GM21447 (cell line): Measurements from ENCODE around the gene GRK2.

Experiments
- ATAC-seq: cut with Tn5 transposase; IDR thresholded peaks from one replicate; pipeline ENCODE4 v1.9.1; 2021; ENCODE audit not compliant: unreplicated experiment

Gene GRK2

GRCh38 chr11:67293090-67293489, 26.8 kb downstream of the GRK2 start:
- no peak for ATAC-seq

GRCh38 chr11:67295846-67296245, 29.6 kb downstream of the GRK2 start:
- no peak for ATAC-seq

- no peak for ATAC-seq
Observed at GRCh38 chr11:67298786-67299185, 32.5 kb downstream of the GRK2 start.

DNA sequence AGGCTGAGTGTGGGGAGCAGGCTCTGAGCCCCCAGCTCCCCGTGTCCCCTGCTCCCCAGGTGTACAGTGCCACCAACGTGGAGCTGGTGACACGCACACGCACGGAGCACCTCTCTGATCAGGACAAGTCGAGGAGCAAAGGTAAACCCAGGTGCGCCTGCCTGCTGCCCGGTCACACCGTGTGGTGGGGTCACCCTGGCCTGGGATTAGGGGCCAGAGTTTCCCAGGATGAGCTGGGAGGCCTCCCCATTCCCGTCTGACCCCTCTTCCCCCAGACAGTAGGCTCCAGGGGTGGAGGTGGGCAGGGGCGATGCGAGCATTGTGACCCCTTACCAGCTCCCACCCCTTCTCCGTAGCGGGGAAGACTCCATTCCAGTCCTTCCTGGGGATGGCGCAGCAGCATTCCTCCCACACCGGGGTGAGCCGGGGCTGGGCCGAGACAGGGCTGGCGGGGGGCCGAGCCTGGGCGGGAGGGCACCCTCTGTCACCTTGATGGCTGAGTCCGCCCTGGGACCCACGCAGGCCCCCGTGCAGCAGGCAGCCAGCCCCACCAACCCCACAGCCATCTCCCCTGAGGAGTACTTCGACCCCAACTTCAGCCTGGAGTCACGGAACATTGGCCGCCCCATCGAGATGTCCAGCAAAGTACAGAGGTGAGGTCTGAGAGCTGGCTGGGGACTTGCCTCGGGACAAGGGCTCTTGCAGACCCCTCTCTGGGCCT, 33.4 kb downstream of the GRK2 start:
- ATAC-seq = no peak

DNA sequence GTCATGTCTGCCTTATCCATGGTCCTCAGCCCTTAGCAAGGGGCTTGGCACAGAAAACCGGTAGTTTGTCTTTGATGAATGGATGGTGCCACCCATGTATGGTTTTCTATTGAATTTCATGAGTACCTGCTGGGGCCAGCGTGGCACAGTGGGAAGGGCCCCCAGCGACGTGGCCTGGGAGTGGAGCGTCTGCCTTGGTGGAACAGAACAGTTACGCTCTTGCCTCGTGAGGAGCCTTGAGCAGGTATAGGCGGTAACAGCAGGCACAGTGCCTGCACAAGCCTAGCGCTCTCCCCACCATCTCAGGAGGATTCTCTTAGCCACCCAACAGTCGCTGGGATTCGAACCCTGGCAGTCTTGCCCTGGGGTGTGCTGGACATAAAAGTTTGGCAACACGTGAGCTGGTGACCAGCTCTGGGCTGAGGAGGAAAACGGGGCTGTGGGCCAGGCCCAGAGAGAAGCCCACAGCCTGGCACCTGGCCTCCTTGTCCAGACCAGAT, 34.0 kb downstream of the GRK2 start:
- no peak for ATAC-seq

DNA sequence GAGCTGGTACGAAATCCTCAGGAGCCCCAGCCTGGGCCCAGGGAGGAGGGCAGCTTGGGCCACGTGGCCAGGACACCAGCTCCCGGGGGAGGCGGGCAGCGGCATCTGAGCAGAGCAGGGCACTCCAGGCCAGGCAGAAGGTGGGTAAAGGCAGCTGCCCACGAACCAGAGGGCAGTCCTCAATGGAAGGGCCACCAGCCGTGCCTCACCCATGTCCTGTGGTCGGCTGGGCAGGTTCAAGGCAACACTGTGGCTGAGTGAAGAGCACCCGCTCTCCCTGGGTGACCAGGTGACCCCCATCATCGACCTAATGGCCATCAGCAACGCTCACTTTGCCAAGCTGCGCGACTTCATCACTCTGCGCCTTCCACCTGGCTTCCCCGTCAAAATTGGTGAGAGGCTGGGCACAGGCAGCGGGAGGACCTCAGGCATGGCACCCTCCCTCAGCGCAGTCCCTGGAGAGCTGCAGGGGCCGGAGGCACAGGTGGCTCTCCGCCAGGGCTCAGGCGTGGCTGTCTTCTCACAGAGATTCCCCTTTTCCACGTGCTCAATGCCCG, 34.6 kb downstream of the GRK2 start:
- ATAC-seq = no peak

DNA sequence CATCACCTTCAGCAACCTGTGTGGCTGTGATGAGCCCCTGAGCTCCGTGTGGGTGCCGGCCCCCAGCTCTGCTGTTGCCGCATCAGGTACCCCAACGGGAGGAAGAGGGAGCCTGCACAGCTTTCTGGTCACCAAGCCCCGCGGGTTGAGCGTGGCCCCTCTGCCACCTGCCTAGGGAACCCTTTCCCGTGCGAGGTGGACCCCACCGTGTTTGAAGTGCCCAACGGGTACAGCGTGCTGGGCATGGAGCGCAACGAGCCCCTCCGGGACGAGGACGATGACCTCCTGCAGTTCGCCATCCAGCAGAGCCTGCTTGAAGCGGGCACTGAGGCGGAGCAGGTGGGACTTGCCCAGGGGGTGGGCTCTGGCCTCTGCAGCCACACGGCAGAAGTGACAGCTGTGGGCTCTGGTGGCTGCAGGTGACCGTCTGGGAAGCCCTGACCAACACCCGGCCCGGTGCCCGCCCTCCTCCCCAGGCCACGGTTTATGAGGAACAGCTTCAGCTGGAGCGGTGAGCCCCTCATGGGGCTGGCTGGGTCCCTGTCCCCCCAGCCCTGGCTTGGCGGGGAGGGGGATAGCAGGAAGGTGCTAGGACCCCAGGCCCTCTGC, 35.1 kb downstream of the GRK2 start:
- no peak for ATAC-seq

DNA sequence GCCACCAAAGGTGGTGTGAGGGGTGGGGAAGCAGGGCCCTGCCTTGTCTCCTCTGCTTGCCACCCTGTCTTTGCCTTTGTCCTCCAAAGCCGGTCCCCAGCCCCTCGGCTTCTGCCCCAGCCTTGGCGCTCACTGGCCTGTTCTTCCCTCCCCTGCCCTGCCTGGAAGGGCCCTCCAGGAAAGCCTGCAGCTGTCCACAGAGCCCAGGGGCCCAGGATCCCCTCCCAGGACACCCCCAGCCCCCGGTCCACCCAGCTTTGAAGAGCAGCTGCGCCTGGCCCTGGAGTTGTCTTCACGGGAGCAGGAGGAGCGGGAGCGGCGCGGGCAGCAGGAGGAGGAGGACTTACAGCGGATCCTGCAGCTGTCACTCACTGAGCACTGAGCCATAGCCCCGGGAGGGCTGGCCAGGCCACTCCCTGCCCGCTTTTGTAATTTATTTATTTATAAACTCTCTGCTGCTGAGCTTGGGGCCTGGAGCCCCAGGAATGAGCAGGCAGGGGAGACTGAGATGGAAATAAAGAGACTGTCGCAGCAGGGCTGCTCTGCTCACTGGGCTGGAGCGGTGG, 35.8 kb downstream of the GRK2 start:
- no peak for ATAC-seq

GRCh38 chr11:67302571-67303131, 36.4 kb downstream of the GRK2 start:
- ATAC-seq = no peak

DNA sequence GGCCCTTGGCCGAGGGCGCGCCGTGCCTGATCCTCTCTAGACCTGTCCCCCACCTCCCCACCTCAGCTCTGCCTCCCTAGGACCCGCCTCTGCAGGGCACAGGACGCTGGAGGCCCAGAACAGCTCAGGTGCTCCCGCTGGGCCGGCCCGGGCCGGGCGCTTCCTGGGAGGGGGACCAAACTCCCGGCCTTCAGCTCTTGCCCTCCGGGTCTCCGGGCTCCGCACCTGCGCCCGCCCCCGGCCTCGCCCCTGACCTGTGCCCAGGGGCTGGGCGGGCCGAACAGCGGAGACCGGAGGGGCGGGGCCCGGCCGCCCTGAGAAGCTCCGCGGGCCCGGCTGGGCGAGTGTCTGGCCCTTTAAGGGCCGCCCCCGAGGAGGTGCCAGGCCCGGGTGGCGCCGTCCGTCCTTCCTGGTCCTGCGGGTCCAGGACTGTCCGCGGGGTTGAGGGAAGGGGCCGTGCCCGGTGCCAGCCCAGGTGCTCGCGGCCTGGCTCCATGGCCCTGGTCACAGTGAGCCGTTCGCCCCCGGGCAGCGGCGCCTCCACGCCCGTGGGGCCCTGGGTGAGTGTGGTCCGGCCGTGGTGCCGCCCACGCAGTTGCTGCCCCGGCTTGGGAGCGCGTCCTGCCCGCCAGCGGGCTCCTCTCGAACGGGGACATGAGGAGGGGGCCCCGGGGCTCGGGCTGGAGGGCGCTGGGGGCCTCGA, 37.0 kb downstream of the GRK2 start, which contains the start of gene SSH3:
SSH3 (plus strand) TSS at position 399 of the 703 bp plus-strand sequence; CDS start at position 495, 96 bp downstream.
- ATAC-seq = no peak

DNA sequence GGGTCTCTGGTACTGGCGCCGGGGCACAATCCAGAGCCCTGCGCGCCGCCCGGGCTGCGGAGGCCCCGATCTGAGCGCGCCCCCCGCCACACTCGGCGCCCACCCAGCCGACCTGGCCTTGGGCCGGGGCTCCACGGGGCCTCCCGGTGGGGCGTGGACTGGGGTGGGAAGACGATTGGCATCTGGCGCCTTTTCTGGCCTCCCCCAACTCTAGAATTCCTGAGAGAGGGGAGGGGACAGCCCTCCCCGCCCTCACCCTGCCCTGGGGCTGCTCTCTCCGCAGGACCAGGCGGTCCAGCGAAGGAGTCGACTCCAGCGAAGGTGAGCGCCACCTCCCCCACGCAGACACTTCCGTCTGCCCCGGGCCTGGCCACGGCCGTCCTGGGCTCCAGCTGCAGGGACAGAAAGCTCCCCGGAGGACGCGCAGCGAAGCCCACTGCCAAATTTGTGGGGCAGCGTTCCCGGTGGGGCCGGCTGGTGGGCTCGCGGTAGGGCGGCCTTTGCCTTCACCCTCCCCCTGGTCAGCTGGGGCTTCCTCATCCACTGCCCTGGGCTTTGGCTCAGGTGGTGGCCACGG, 37.6 kb downstream of the GRK2 start:
- no peak for ATAC-seq

DNA sequence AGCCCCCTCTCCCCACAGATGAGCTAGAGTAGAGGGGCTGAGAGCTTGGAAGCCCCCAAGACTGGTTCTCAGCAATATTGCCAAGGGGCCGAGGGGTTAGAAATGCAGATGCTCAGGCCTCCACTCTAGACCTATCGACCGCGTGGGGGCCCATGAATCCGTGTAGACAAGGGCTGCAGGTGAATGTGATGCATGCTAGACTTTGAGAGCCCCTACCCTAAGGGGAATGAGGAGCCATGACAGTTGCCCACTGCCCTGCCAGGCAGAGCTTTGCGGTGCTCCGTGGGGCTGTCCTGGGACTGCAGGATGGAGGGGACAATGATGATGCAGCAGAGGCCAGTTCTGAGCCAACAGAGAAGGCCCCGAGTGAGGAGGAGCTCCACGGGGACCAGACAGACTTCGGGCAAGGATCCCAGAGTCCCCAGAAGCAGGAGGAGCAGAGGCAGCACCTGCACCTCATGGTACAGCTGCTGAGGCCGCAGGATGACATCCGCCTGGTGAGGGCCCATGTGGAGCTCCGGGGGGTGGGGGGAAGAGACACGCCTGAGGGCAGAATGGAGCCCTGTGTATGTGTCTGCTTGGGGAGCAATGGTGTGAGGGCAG, 38.3 kb downstream of the GRK2 start:
- ATAC-seq = no peak

DNA sequence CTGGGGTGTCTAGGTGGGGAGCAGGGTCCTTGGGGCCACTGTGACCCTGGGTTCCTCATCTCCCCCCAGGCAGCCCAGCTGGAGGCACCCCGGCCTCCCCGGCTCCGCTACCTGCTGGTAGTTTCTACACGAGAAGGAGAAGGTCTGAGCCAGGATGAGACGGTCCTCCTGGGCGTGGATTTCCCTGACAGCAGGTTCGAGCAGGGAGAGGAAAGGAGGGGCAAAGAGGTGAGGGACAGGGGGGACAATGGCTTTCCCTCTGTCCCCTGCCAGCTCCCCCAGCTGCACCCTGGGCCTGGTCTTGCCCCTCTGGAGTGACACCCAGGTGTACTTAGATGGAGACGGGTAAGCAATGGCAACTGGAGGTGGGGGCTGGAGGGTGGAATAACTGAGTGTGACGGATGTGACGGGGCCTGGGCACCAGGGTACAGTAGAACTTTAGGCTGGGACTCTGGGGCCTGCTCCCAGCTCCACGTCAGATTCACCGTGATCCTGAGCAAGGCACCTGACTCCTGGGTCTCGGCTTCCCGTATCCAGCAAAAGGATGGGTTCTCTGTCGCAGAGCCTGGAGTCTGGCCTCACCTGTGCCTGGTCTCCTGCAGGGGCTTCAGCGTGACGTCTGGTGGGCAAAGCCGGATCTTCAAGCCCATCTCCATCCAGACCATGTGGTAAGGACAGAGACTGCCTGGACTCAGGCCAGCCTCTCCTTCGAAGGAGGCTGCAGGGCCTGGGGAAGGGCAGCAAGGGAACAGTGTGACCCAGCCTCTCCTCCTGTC, 40.7 kb downstream of the GRK2 start:
- no peak for ATAC-seq

- no peak for ATAC-seq
Observed at GRCh38 chr11:67307545-67308001, 41.3 kb downstream of the GRK2 start.

- no peak for ATAC-seq
Observed at GRCh38 chr11:67308031-67308866, 42.0 kb downstream of the GRK2 start.

DNA sequence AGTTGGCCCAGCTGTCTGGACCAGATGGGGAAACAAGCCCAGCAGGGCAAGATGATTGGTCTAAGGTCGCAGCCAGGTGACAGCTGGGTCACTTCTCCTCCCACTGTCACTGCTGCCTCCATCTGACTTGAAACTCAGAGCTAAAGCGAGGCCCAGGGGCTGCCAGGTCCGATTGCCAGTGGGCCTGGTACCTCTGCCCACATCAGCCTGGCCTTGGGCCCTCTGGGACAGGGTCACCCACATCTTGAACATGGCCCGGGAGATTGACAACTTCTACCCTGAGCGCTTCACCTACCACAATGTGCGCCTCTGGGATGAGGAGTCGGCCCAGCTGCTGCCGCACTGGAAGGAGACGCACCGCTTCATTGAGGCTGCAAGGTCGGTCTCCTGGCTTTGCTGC, 42.9 kb downstream of the GRK2 start:
- ATAC-seq = no peak

- ATAC-seq = no peak
Observed at GRCh38 chr11:67309661-67310061, 43.4 kb downstream of the GRK2 start.

GRCh38 chr11:67310246-67311050, 44.2 kb downstream of the GRK2 start:
- no peak for ATAC-seq
